ENCODE data around the gene MRC1. TPM values are rescaled to one million over a fixed set of nuclear protein-coding genes. Genes with fewer than 3 reads are reported as not detected.

Gene MRC1
- total and polyA plus RNA-seq, 2 of the 8 experiments (the other 6 are each of a cell fraction or from before 2014, with no cell fraction given) = 0.03 to 0.06 TPM

GRCh38 chr10:17871036-17871435 is 61.9 kb downstream of the MRC1 start:
- FAIRE-seq (no peak), DNase-seq (ENCODE audit: low read depth in 1 of 2, low spot score in 2 of 2) (no peak)
- no peak overlapping the region for H4K91ac ChIP-seq (replicated peaks; ENCODE audit: insufficient read length, low read length)
- ChIA-PET POLR2A (ENCODE audit: partially characterized antibody) (no interaction called here), CTCF (ENCODE audit: partially characterized antibody) (interaction anchor here (0.6 to 2.1 kb wide), 4 partner anchors 16 to 354 kb away, joined by 3 to 8 read pairs (median 4); no protein-coding TSS in a partner anchor)
- peaks cover 0 to 5% (median 0%) of the 10 kb centered on the region in 4 experiments; a peak in 1 of 7 replicates for H3K4me1 ChIP-seq (replicated peaks in 1 of 4; ENCODE audit: control insufficient read depth in 3 of 4, insufficient read depth in 4 of 4, low read length in 3 of 4)
- H2AK5ac ChIP-seq (ENCODE audit: low read depth, low read length) = no peak overlapping the region
- no peak overlapping the region for H4K8ac ChIP-seq (ENCODE audit: extremely low read depth, insufficient read depth, low read length)
- H3K23ac ChIP-seq (ENCODE audit: insufficient read length) = no peak overlapping the region
- no peaks in the 10 kb centered on the region for H3K36me3 ChIP-seq (ENCODE audit: control insufficient read depth in 2 of 4, insufficient read depth in 4 of 4, low read length in 3 of 4)
- no peak overlapping the region for H2BK120ac ChIP-seq (replicated peaks; ENCODE audit: low read depth, low read length)
- H3K4me2 ChIP-seq (ENCODE audit: insufficient read depth in 1 of 2, low read depth in 2 of 2, low read length in 2 of 2) = no peak overlapping the region
- no peak overlapping the region for H2BK20ac ChIP-seq (ENCODE audit: low read length)
- H3K18ac ChIP-seq (ENCODE audit: extremely low read depth, low read length) = no peak overlapping the region
- H3K79me1 ChIP-seq (ENCODE audit: low read depth, low read length) = no peaks in the 10 kb centered on the region
- WGBS, 2 experiments (ENCODE audit: extremely low coverage in 1 of 2, insufficient coverage in 1 of 2, insufficient read length in 1 of 2, insufficient replicate concordance in 2 of 2, low coverage in 1 of 2, low lambda C conversion rate in 2 of 2, missing lambda C conversion rate in 1 of 2) = 92% methylated on average over 6 of the region's 6 CpGs; no CpG with 5 or more reads in 1 of the 2 experiments
- no peak overlapping the region for H3K9ac ChIP-seq (replicated peaks in 1 of 4; ENCODE audit: extremely low read depth in 1 of 4, low read depth in 3 of 4, low read length in 3 of 4)
- no peaks in the 10 kb centered on the region for H3K27me3 ChIP-seq (replicated peaks in 1 of 4; ENCODE audit: control insufficient read depth in 3 of 4, extremely low read depth in 1 of 4, insufficient read depth in 3 of 4, low read length in 3 of 4)
- no peaks in the 10 kb centered on the region; the same call in 1 of the 2 replicates for H3K23me2 ChIP-seq (ENCODE audit: low read depth, low read length)
- no peaks in the 10 kb centered on the region for H4K20me1 ChIP-seq (replicated peaks in 1 of 2; ENCODE audit: control insufficient read depth in 1 of 2, insufficient read depth in 2 of 2, low read length in 2 of 2)
- H3K4me3 ChIP-seq (ENCODE audit: extremely low read depth in 1 of 4, insufficient read depth in 2 of 4, low read depth in 3 of 4, low read length in 4 of 4) = no peak overlapping the region
- H2BK5ac ChIP-seq (ENCODE audit: low read depth, low read length) = no peak overlapping the region
- H4K5ac ChIP-seq (ENCODE audit: insufficient read length, low read depth, low read length) = no peak overlapping the region
- H2AFZ ChIP-seq (ENCODE audit: low read length) = no peak overlapping the region
- no peaks in the 10 kb centered on the region for H3K9me3 ChIP-seq (ENCODE audit: insufficient read depth in 2 of 2, low read depth in 1 of 2, low read length in 1 of 2)
- no peak overlapping the region for H3K56ac ChIP-seq (replicated peaks; ENCODE audit: insufficient read length, low read depth, low read length)
- no peak overlapping the region for H3K4ac ChIP-seq (replicated peaks; ENCODE audit: insufficient read length, low read depth, low read length)
- no peak overlapping the region for H2BK12ac ChIP-seq (ENCODE audit: low read depth, low read length)
- H3K27ac ChIP-seq (ENCODE audit: low read depth, low read length) = no peak overlapping the region
- no peaks in the 10 kb centered on the region for H3K79me2 ChIP-seq (ENCODE audit: control insufficient read depth in 1 of 2, insufficient read depth in 2 of 2, low read length in 2 of 2)
- H3K14ac ChIP-seq (ENCODE audit: insufficient read length) = no peak overlapping the region
- H2BK15ac ChIP-seq (ENCODE audit: low read length) = no peak overlapping the region
- TF ChIP-seq RXRA (IDR thresholded peaks at IDR 0.05; ENCODE audit: insufficient read depth, low read depth, low read length) (no peak), EGR1 (IDR thresholded peaks at IDR 0.05; ENCODE audit: borderline replicate concordance, low read depth, low read length) (no peak), MAFK (IDR thresholded peaks at IDR 0.05; ENCODE audit: low read depth, low read length) (no peak), YY1 (IDR thresholded peaks at IDR 0.05; ENCODE audit: low read depth, low read length) (no peak), GTF2F1 (IDR thresholded peaks at IDR 0.05; ENCODE audit: borderline replicate concordance, low read depth, low read length) (no peak), KDM5A (IDR thresholded peaks at IDR 0.05; ENCODE audit: low read length) (no peak), TCF12 (IDR thresholded peaks at IDR 0.05; ENCODE audit: low read depth, low read length) (no peak), ASH2L (IDR thresholded peaks at IDR 0.05; ENCODE audit: low read length) (no peak), SIN3A (conservative IDR thresholded peaks at IDR 0.05 in 1 of 2, IDR thresholded peaks at IDR 0.05 in 1 of 2; ENCODE audit: low read depth in 1 of 2, low read length in 2 of 2) (no peak), USF2 (IDR thresholded peaks at IDR 0.05; ENCODE audit: low read length) (no peak), KDM1A (IDR thresholded peaks at IDR 0.05; ENCODE audit: borderline replicate concordance, low read length) (no peak), SUZ12 (IDR thresholded peaks at IDR 0.05; ENCODE audit: low read length) (no peak), CHD2 (IDR thresholded peaks at IDR 0.05; ENCODE audit: low read length) (no peak), SP1 (IDR thresholded peaks at IDR 0.05; ENCODE audit: low read depth, low read length) (no peak)
